Esophagus squamous epithelium (tissue), 4 donors: ENCODE measurements around the gene GATAD1.

ENCODE experiments used
- POLR2A ChIP-seq, 4 donors: fragments of 450-650 bp; IDR thresholded peaks; one replicate each; pipeline ENCODE4 v1.6.1; 2017; ENCODE audit warnings: antibody characterized with exemption in 4 of 4, mild to moderate bottlenecking in 4 of 4, moderate library complexity in 3 of 4
- TF ChIP-seq, protein P1 (sequence below), 6 experiments: fragments of 450-650 bp in 4 of 6; fragments of 200-600 bp in 2 of 6; sonication (generic) in 2 of 6; IDR thresholded peaks; one replicate each; pipeline ENCODE4 v1.5.1; 2016 to 2019; ENCODE audit warnings: antibody characterized with exemption in 6 of 6, mild to moderate bottlenecking in 4 of 6, moderate library complexity in 4 of 6

GRCh38 chr7:92462560-92462959 is 15.3 kb downstream of the GATAD1 start:
- TF ChIP-seq, protein P1, sequence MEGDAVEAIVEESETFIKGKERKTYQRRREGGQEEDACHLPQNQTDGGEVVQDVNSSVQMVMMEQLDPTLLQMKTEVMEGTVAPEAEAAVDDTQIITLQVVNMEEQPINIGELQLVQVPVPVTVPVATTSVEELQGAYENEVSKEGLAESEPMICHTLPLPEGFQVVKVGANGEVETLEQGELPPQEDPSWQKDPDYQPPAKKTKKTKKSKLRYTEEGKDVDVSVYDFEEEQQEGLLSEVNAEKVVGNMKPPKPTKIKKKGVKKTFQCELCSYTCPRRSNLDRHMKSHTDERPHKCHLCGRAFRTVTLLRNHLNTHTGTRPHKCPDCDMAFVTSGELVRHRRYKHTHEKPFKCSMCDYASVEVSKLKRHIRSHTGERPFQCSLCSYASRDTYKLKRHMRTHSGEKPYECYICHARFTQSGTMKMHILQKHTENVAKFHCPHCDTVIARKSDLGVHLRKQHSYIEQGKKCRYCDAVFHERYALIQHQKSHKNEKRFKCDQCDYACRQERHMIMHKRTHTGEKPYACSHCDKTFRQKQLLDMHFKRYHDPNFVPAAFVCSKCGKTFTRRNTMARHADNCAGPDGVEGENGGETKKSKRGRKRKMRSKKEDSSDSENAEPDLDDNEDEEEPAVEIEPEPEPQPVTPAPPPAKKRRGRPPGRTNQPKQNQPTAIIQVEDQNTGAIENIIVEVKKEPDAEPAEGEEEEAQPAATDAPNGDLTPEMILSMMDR (IDR thresholded peaks at IDR 0.05): no peak
- no peak for TF ChIP-seq POLR2A (IDR thresholded peaks at IDR 0.05)
